GM12801 (cell line): Measurements from ENCODE around the gene SRD5A1.

Experiments used
- TF ChIP-seq, protein P1 (sequence below): IDR thresholded peaks from one replicate; pipeline ENCODE4 v1.5.1; 2011; ENCODE audit warnings: control low read depth; ENCODE audit not compliant: insufficient read length; ENCODE audit errors: extremely low read depth

SRD5A1 gene

DNA sequence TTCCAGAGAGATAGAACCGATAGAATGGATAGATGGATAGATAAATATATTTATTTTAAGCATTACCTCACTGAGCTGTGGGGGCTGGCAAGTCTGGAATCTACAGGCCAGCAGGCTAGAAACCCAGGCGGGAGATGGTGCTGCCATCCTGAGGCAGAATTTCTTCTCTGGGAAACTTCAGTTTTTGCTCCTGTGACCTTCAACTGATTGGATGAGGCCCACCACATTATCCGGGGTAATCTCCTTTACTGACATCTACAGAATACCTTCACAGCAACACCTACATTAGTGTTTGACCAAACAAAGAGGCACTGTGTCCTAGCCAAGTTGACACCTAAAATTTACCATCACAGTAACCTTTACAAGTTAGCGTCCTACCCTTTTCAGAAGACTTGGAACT is 50.8 kb downstream of the SRD5A1 start:
- TF ChIP-seq, protein P1, sequence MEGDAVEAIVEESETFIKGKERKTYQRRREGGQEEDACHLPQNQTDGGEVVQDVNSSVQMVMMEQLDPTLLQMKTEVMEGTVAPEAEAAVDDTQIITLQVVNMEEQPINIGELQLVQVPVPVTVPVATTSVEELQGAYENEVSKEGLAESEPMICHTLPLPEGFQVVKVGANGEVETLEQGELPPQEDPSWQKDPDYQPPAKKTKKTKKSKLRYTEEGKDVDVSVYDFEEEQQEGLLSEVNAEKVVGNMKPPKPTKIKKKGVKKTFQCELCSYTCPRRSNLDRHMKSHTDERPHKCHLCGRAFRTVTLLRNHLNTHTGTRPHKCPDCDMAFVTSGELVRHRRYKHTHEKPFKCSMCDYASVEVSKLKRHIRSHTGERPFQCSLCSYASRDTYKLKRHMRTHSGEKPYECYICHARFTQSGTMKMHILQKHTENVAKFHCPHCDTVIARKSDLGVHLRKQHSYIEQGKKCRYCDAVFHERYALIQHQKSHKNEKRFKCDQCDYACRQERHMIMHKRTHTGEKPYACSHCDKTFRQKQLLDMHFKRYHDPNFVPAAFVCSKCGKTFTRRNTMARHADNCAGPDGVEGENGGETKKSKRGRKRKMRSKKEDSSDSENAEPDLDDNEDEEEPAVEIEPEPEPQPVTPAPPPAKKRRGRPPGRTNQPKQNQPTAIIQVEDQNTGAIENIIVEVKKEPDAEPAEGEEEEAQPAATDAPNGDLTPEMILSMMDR, result no peak

DNA sequence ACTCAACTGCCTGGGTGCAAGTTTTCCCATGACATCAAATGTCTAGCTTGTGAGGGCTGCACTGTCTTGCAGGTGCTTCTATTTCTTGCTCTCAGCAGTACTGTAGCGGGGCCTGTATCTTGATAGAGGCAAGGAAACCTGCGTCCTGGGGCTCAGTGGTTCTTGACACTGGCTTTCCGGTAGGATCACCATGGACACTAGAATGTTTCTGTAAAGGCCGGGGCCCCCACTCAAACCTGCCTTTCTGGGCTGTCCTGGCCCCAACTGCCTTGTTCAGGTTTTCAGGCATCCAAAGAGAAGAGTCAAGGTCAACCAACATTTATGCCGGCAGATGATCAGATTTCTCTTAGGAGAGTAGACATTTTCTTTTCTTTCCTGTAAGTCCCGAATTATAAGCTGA is 53.3 kb downstream of the SRD5A1 start:
- TF ChIP-seq, protein P1, result no peak

DNA sequence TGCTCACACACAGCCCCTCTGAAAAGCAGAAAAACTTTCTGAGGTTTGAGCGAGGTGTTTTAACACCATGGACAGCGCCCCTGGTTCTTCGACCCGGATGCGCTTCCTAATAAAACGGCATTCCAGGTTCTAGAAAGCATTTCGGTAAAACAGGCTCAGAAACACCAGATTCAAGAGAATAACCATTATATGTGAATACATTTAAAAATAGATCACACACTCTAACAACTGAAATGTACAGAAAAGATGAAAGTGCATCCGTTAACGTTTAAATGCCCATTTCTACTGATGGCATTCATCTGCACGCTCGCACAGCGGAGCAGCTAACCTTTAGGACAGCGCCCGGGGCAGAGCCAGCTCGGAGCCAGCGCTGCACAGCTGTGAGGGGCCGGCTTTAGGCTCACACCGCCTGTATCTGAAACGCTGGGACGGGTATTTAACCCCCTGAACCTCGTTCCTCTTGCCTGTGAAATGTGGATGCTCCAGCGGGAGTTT is 53.7 kb downstream of the SRD5A1 start:
- TF ChIP-seq, protein P1, result no peak

DNA sequence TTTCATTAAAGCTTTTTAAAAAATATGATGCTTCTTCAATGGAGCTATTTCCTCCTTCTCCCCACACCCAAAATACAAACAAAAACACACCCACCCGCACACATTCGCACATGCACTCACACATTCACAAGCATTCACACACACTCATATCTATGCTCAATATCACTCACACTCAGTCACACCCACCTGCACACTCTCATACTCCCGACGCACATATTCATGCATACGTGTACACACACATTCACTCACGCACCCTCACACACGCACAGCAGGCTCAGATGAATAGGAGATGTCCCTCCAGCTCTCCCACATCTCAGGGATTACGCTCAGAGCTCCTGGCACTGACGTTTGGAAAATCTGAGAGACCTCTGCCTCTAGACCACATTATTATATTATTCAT is 54.3 kb downstream of the SRD5A1 start:
- TF ChIP-seq, protein P1, result no peak

DNA sequence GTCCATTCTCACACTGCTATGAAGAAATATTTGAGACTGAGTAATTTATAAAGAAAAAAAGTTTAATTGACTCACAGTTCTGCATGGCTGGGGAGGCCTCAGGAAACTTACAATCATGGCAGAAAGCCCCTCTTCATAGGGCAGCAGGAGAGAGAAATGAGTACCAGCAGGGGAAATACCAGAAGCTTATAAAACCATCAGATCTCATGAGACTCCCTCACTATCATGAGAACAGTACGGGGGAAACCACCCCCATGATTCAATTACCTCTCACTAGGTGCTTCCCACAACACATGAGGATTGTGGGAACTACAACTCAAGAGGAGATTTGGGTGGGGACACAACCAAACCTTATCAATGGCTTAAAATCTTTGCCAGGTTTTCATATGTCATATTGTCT is 59.7 kb downstream of the SRD5A1 start:
- TF ChIP-seq, protein P1, result no peak

DNA sequence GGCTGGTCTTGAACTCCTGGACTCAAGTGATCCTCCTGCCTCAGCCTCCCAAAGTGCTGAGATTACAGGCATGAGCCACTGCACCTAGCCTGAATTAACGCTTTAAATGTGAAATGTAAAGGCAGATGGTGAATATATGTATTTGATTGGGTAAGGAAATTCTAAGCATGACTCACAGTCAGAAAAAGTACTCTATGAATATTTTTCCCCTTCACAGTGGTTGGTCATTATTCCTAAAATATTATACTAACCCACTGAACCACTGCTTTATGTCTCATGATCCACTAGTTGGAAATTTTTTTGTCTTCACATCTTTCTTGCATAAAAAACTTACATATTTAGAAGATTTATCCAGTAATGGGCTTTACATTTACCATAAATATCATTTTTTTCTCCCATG is 65.5 kb downstream of the SRD5A1 start:
- TF ChIP-seq, protein P1, result no peak

DNA sequence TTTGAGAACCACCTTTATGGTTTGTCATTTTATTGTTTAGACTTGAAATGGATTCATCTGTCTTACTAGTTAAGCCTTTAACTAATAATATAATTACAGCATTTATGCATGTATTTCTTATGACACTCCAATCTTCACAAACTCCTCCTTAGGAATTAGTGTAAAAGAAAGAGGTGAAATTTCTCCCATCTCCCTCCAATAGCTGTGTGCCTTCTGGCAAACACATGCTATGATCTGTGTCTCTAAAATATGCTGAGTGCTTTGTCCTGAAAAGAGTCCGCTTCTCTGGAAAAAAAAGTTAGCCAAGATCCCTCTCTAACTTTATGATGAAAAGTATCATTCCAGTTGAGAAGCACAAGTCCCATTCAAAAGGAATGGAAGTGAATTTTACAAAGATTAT is 66.1 kb downstream of the SRD5A1 start:
- TF ChIP-seq, protein P1, result no peak
